NCI-H1105 (cell line): ENCODE data around the gene OVCA2.

ENCODE experiments used
- DNase-seq: peaks from one replicate; lab custom pipeline; 2025; lab: John Stamatoyannopoulos, UW

The OVCA2 gene

GRCh38 chr17:2054262-2054511 lies 12.4 kb downstream of the OVCA2 start:
- DNase-seq: no peak

- DNase-seq: peak; percentile 19
Measured at GRCh38 chr17:2054512-2055291, 12.9 kb downstream of the OVCA2 start, which contains the start of gene HIC1. Gene HIC1 (plus strand): TSS chr17:2055103. CDS start chr17:2056691, 1,588 bp downstream.

GRCh38 chr17:2055292-2056205 lies 13.7 kb downstream of the OVCA2 start:
- DNase-seq: no peak

- no peak for DNase-seq
Measured at GRCh38 chr17:2056206-2057174, 14.7 kb downstream of the OVCA2 start.

- no peak for DNase-seq
Measured at GRCh38 chr17:2057175-2057759, 15.4 kb downstream of the OVCA2 start.

- no peak for DNase-seq
Measured at GRCh38 chr17:2057760-2058585, 16.2 kb downstream of the OVCA2 start.

- DNase-seq: no peak
Measured at GRCh38 chr17:2058586-2059546, 17.0 kb downstream of the OVCA2 start.

GRCh38 chr17:2059547-2060384 lies 17.9 kb downstream of the OVCA2 start:
- DNase-seq: no peak

GRCh38 chr17:2060385-2060658 lies 18.5 kb downstream of the OVCA2 start:
- DNase-seq: no peak

GRCh38 chr17:2060681-2061440 lies 19.0 kb downstream of the OVCA2 start:
- DNase-seq: no peak

GRCh38 chr17:2061441-2061958 lies 19.7 kb downstream of the OVCA2 start:
- DNase-seq: no peak

GRCh38 chr17:2062571-2063183 lies 20.9 kb downstream of the OVCA2 start:
- no peak for DNase-seq

GRCh38 chr17:2063261-2064146 lies 21.7 kb downstream of the OVCA2 start:
- no peak for DNase-seq

- no peak for DNase-seq
Measured at GRCh38 chr17:2064147-2064489, 22.3 kb downstream of the OVCA2 start.

- DNase-seq: no peak
Measured at GRCh38 chr17:2064520-2064971, 22.7 kb downstream of the OVCA2 start.

- no peak for DNase-seq
Measured at GRCh38 chr17:2064980-2065785, 23.4 kb downstream of the OVCA2 start.
